Measurements from ENCODE around the gene USP21.

USP21 gene

GRCh38 chr1:161198897-161199431 is 39.7 kb downstream of the USP21 start, which contains the start of gene ADAMTS4:
TSS of gene ADAMTS4 (minus strand) at chr1:161199054. CDS start at chr1:161198627, 427 bp downstream.
- Histone ChIP-seq H3K9ac (no peak within 1 kb of the TSS), H3K79me2 (peaks cover 11% of the 10 kb centered on the region), H3K36me3 (ENCODE audit: control insufficient read depth, insufficient read depth, low read length) (no peaks in the 10 kb centered on the region), H3K4me3 (ENCODE audit: low read depth, low read length) (peak within 1 kb of the TSS; percentile 23), H3K9me3 (ENCODE audit: control insufficient read depth, low read length) (no peaks in the 10 kb centered on the region), H3K4me2 (ENCODE audit: low read length) (peak within 1 kb of the TSS; percentile 17), H3K27me3 (ENCODE audit: control insufficient read depth, insufficient read depth, low read length) (no peaks in the 10 kb centered on the region), H2AFZ (peak within 1 kb of the TSS; percentile 34), H3K4me1 (peaks cover 4% of the 10 kb centered on the region), H3K27ac (peak within 1 kb of the TSS; percentile 98)
- TF ChIP-seq CTCF (IDR thresholded peaks at IDR 0.05): no peak

GRCh38 chr1:161199506-161200139 is 40.3 kb downstream of the USP21 start:
- Histone ChIP-seq H3K9me3 (ENCODE audit: control insufficient read depth, low read length) (no peaks in the 10 kb centered on the region), H3K27me3 (ENCODE audit: control insufficient read depth, insufficient read depth, low read length) (no peaks in the 10 kb centered on the region), H3K4me3 (ENCODE audit: low read depth, low read length) (no peak overlapping the region), H3K36me3 (ENCODE audit: control insufficient read depth, insufficient read depth, low read length) (no peaks in the 10 kb centered on the region), H2AFZ (no peak overlapping the region), H3K79me2 (peaks cover 11% of the 10 kb centered on the region), H3K4me1 (peaks cover 4% of the 10 kb centered on the region), H3K9ac (no peak overlapping the region), H3K4me2 (ENCODE audit: low read length) (no peak overlapping the region), H3K27ac (peak overlapping the region; percentile 98)
- no peak for TF ChIP-seq CTCF (IDR thresholded peaks at IDR 0.05)

- Histone ChIP-seq H3K9ac (no peak overlapping the region), H3K4me2 (ENCODE audit: low read length) (no peak overlapping the region), H3K4me3 (ENCODE audit: low read depth, low read length) (no peak overlapping the region), H2AFZ (no peak overlapping the region), H3K27ac (peak overlapping the region; percentile 98), H3K27me3 (ENCODE audit: control insufficient read depth, insufficient read depth, low read length) (no peaks in the 10 kb centered on the region), H3K79me2 (peaks cover 11% of the 10 kb centered on the region), H3K9me3 (ENCODE audit: control insufficient read depth, low read length) (no peaks in the 10 kb centered on the region), H3K36me3 (ENCODE audit: control insufficient read depth, insufficient read depth, low read length) (no peaks in the 10 kb centered on the region), H3K4me1 (peaks cover 4% of the 10 kb centered on the region)
- TF ChIP-seq CTCF (IDR thresholded peaks at IDR 0.05): no peak
Measured at GRCh38 chr1:161200421-161200991, 41.2 kb downstream of the USP21 start.

- peaks cover 11% of the 10 kb centered on the region for H3K79me2 ChIP-seq
- no peak for TF ChIP-seq CTCF (IDR thresholded peaks at IDR 0.05)
- H3K9me3 ChIP-seq (ENCODE audit: control insufficient read depth, low read length): no peaks in the 10 kb centered on the region
- peak overlapping the region; percentile 59 for H3K4me3 ChIP-seq (ENCODE audit: low read depth, low read length)
- peak overlapping the region; percentile 98 for H3K27ac ChIP-seq
- peaks cover 4% of the 10 kb centered on the region for H3K4me1 ChIP-seq
- H3K36me3 ChIP-seq (ENCODE audit: control insufficient read depth, insufficient read depth, low read length): no peaks in the 10 kb centered on the region
- peak overlapping the region; percentile 97 for H2AFZ ChIP-seq
- no peaks in the 10 kb centered on the region for H3K27me3 ChIP-seq (ENCODE audit: control insufficient read depth, insufficient read depth, low read length)
- H3K4me2 ChIP-seq (ENCODE audit: low read length): peak overlapping the region; percentile 90
- no peak overlapping the region for H3K9ac ChIP-seq
Measured at GRCh38 chr1:161200992-161201835, 41.9 kb downstream of the USP21 start.

Measured in parathyroid adenoma (tissue), 2 donors.